Measurements from ENCODE around the gene PTK7.
"Not testable (repeated sequence)": the region's sequence is repeated elsewhere in the genome, so short reads cannot be mapped to it uniquely, and the experiment has no call there.

The PTK7 gene

GRCh38 chr6:43120101-43120763 lies 44.1 kb downstream of the PTK7 start:
- no peak for DNase-seq

GRCh38 chr6:43120944-43121913 lies 45.1 kb downstream of the PTK7 start:
- no peak for DNase-seq

GRCh38 chr6:43122146-43122545 lies 46.0 kb downstream of the PTK7 start:
- DNase-seq, result no peak

DNA sequence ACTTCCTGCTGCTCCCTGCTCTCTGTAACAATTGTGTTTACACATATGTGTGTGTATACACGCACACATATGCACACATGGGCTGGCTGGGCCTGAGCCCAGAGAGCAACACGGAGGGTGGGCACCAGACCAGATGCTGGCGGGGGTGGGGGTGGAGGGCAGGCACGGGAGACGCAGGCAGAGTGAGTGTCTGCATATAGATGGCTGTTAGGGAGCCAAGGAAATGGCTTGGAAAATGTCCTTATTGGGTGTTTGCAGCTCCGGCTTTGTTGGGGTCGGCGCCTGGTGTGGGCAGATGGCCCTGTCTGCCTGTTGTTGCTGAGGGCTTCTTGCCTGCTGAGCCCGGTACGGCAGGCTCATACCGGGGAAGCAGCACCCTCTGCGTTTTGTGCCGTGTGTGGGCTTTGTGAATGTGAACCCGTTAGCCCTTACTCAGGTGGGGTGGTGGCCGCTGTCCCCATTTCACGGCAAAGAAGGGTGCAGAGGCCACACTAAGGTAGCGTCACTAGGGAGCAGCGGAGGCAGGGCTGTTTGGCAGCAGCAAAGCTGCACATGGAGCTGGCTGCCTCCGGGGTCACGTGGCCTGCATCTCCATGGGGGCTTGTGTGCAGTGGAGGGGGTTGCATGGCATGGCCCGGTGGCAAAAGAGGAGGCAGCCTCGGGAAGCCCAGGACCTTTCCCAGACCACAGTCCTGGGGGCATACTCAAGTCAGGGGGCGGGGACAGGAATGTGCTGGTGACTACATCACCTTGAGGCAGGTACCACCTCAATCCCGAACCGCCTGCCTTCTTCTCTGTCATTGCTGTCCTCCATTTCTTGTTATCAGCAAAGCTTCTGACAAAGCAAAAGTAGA lies 47.6 kb downstream of the PTK7 start:
- no peak for DNase-seq

- DNase-seq, result no peak
These were observed 48.4 kb downstream of the PTK7 start for GRCh38 chr6:43124481-43124880.

DNA sequence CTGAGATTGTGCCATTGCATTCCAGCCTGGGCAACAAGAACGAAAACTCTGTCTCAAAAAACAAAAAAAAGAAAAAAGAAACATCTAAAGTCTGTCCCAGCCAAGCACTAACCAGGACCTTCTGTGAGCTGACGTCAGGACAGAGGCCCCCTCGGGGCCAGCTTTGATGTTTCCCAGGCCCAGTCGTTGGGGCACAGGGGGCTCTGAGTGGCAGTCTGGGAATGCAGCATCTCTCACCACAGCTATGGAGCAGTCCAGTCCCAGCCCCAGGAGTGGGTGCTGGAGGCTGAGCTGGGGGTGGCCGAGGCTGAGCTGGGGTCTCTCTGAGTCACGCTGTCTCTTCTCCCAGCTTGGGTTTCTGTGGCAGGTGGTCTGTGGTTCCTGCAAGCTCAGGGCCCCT lies 49.0 kb downstream of the PTK7 start:
- DNase-seq, result no peak

GRCh38 chr6:43125555-43125954 lies 49.4 kb downstream of the PTK7 start:
- DNase-seq, result no peak

DNA sequence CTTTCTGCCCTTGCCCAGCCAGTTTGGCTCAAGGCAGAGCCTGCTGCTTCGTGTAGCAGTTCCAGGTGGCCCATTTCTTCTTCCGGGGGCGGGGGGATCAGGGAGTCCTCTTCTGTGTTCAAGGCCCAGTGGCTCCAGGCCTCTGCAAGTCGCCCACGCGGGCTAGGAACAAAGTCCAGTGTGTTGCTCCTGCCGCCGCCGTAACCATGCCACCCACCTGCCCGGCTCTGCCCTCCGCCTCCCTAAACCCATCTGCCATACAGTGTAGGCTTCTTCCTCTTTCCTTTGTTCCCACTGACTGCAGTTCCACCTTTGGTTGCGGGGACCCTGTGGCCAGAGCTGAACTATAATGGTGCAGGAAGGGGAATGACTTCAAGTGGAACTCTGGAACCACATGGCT lies 51.1 kb downstream of the PTK7 start:
- DNase-seq, result no peak

- no peak for DNase-seq
These were observed 51.8 kb downstream of the PTK7 start for GRCh38 chr6:43127877-43128276.

DNA sequence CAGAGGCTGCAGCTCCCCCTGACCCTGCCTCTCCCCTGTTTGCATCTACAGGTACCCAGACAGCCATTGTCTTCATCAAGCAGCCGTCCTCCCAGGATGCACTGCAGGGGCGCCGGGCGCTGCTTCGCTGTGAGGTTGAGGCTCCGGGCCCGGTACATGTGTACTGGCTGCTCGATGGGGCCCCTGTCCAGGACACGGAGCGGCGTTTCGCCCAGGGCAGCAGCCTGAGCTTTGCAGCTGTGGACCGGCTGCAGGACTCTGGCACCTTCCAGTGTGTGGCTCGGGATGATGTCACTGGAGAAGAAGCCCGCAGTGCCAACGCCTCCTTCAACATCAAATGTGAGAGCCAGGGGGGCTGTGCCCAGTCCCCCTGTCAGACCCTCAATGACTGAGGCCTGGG lies 52.8 kb downstream of the PTK7 start:
- no peak for DNase-seq

GRCh38 chr6:43129434-43130194 lies 53.5 kb downstream of the PTK7 start:
- no peak for DNase-seq

- no peak for DNase-seq
These were observed 54.3 kb downstream of the PTK7 start for GRCh38 chr6:43130429-43130828.

DNA sequence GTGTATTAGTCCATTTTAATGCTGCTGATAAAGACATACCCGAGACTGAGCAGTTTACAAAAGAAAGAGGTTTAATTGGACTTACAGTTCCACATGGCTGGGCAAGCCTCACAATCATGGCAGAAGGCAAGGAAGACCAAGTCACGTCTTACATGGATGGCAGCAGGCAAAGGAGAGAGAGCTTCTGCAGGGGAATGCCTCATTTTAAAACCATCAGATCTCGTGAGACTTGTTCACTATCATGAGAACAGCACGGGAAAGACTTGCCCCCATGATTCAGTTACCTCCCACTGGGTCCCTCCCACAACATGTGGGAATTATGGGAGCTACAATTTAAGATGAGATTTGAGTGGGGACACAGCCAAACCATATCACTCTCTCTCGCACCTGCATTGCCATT lies 55.3 kb downstream of the PTK7 start:
- not testable (repeated sequence) for DNase-seq

DNA sequence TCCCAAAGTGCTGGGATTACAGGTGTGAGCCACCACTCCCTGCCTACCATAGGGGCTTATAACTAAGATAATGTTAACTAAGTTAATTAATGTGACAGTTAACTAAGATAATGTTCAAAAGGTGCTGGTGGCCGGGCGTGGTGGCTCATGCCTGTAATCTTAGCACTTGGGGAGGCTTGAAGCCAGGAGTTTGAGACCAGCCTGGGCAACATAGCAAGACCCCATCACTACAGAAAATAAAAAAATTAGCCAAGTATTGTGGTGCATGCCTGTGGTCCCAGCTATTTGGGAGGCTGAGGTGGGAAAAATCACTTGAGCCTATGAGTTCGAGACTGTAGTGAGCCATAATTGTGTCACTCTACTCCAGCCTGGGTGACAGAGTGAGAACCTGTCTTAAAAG lies 62.2 kb downstream of the PTK7 start:
- DNase-seq, result no peak

GRCh38 chr6:43139973-43140372 lies 63.9 kb downstream of the PTK7 start:
- DNase-seq, result not testable (repeated sequence)

DNA sequence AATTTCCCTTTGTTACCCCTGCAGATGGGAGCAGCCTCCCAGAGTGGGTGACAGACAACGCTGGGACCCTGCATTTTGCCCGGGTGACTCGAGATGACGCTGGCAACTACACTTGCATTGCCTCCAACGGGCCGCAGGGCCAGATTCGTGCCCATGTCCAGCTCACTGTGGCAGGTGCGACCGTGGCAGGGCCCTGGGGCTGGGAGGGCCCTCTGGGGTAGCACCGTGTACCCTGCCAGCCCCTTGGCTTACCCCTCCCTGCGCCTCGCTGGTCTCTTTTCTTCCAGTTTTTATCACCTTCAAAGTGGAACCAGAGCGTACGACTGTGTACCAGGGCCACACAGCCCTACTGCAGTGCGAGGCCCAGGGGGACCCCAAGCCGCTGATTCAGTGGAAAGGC lies 65.5 kb downstream of the PTK7 start:
- no peak for DNase-seq

GRCh38 chr6:43142101-43142500 lies 66.0 kb downstream of the PTK7 start:
- DNase-seq, result no peak

DNA sequence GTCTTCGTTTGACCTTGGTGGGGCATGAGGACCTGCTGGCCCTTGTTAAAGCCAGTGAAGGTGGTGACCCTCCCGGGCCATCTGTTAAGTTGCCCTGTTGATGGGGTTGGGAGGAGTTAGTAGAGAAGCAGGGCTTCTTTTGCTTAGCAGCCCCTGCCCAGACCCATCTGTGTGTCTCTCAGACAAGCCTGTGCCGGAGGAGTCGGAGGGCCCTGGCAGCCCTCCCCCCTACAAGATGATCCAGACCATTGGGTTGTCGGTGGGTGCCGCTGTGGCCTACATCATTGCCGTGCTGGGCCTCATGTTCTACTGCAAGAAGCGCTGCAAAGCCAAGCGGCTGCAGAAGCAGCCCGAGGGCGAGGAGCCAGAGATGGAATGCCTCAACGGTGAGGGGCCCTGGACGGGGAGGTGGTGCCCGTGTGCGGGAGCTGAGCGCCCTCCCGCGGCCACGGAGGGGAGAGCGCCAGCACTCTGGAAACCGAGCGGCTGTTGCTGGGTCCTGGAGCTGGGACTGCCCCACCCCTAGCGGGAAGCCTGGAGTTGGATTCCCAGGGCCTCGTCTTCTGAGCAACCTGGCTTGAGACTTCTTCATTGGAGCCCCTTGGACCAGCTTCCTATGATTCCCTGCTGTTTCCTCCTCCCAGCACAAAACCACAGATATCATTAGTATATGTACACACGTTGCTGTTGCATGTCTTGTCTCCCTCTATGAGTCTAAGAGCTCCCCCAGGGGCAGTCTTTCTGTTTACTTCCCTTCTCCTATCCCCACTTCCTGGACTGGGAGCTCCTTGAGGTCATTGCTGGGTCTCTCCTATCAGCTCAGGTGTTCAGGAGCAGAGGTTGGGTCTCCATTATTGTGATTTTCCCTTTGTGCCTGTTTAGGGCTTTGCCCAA lies 67.4 kb downstream of the PTK7 start:
- peak; percentile 0 for DNase-seq

- DNase-seq, result no peak
These were observed 68.8 kb downstream of the PTK7 start for GRCh38 chr6:43144879-43145278.

GRCh38 chr6:43146261-43146660 lies 70.1 kb downstream of the PTK7 start:
- DNase-seq, result no peak
